GM19452 (cell line): ENCODE results near the gene AQP6.

ENCODE experiments used
- ATAC-seq: cut with Tn5 transposase; IDR thresholded peaks from one replicate; pipeline ENCODE4 v1.9.1; 2021; ENCODE audit not compliant: unreplicated experiment

AQP6 gene

DNA sequence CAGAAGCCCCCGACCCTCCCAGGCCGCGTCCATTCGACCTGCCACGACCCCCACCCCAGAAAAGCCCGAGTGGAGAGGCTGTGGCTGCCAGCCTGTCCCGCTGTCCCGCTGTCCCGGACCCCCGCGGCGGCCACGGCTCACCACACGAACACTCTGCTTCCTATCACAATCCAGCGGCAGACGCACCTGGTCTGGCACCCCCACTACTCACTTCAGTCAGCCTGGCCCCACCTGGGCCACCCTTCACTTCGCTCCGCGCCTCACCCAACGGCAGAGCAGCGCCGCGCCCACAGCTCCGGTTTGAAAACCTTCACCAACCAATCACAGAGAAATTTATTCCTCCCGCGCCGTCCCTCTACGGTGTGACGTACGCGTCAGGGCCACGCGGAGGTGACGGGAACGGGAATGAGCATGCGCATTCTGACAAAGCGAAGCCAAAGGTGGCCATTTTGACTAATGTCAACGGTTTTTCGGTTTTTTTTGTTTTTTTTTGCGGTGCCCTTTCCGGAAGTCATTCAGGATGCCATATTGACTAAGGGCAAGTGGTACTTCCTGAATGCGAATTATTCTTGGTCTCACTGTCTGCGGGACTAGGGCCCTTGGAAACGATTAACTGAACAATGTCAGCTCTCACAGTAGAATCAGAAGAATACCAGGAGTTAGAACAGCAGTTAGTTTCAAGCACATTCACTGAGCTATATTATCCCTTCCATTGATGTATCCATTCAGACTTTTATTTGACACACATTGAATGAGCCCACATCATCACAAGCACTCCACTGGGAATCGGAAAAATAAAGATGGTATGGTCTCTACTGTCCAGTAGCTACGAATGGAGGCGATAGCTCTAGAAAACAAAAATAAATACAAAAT lies 52.7 kb downstream of the AQP6 start, which contains the start of gene RACGAP1:
Gene RACGAP1, minus strand, starts transcription at position 308 of the 873 bp plus-strand sequence. CDS start 8,779 bp downstream, outside the sequence.
- ATAC-seq, result peak; percentile 95

DNA sequence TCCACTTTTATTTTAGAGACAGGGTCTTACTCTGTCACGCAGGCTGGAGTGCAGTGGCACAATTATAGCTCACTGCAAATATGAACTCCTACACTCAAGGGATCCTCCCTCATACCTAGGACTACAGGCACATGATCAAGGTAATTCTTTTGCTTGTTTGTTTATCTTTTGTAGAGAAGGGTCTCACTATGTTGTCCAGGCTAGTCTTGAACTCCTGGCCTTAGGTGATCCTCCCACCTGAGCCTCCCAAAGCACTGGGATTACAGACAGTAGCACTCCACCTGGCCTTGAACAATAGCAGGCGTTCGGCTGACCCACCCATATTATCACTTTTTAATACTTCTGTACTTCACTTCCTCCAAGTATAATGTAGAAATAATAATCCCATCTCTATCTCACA lies 53.9 kb downstream of the AQP6 start:
- no peak for ATAC-seq
